ENCODE data around the gene SMIM35. TPM values are rescaled to one million over a fixed set of nuclear protein-coding genes. Genes with fewer than 3 reads are reported as not detected.

The SMIM35 gene
- total RNA-seq: 0.05 TPM
- 0.09 TPM for polyA plus RNA-seq
- long read RNA-seq, donor 1: 0 reads
- long read RNA-seq, donor 2: 0 reads
- long read RNA-seq, donor 3: 0 reads
- long read RNA-seq, donor 4: 0 reads
- long read RNA-seq, donor 5: 0 reads
- long read RNA-seq, donor 6: 0 reads
- long read RNA-seq, donor 7: 0 reads
- long read RNA-seq, donor 8: 0 reads
- long read RNA-seq, donor 9: 0 reads
- long read RNA-seq, donor 10: 0 reads

- Histone ChIP-seq H3K4me3 (ENCODE audit: low read length in 2 of 2) (no peak within 1 kb of the TSS), H3K9me3 (ENCODE audit: control insufficient read depth in 2 of 2, insufficient read depth in 1 of 2, low read length in 1 of 2) (peaks cover 2 to 11% of the 10 kb centered on the region in 2 donors), H3K36me3 (ENCODE audit: control insufficient read depth in 2 of 2, insufficient read depth in 2 of 2, low read length in 1 of 2) (no peaks in the 10 kb centered on the region), H3K4me1 (ENCODE audit: control insufficient read depth in 2 of 2, insufficient read depth in 2 of 2, low read length in 2 of 2) (no peaks in the 10 kb centered on the region), H3K27ac (ENCODE audit: low read depth in 1 of 2, low read length in 1 of 2) (no peak within 1 kb of the TSS), H3K27me3 (ENCODE audit: control insufficient read depth in 2 of 2, insufficient read depth in 1 of 2, low read length in 1 of 2) (no peaks in the 10 kb centered on the region)
- 90% methylated on average over 5 of the region's 5 CpGs for WGBS
- DNase-seq (ENCODE audit: low read depth in 6 of 9, low spot score in 9 of 9): no peak
Observed at GRCh38 chr11:118086913-118087768, at the start of gene SMIM35. Gene SMIM35 (minus strand): TSS chr11:118086963. CDS start chr11:118086757, 206 bp downstream.

- Histone ChIP-seq H3K4me1 (ENCODE audit: control insufficient read depth in 2 of 2, insufficient read depth in 2 of 2, low read length in 2 of 2) (no peaks in the 10 kb centered on the region), H3K4me3 (ENCODE audit: low read length in 2 of 2) (no peak overlapping the region), H3K9me3 (ENCODE audit: control insufficient read depth in 2 of 2, insufficient read depth in 1 of 2, low read length in 1 of 2) (no peaks in the 10 kb centered on the region), H3K36me3 (ENCODE audit: control insufficient read depth in 2 of 2, insufficient read depth in 2 of 2, low read length in 1 of 2) (no peaks in the 10 kb centered on the region), H3K27ac (ENCODE audit: low read depth in 1 of 2, low read length in 1 of 2) (no peak overlapping the region), H3K27me3 (ENCODE audit: control insufficient read depth in 2 of 2, insufficient read depth in 1 of 2, low read length in 1 of 2) (peaks cover 0 to 36% of the 10 kb centered on the region in 2 donors)
- no peak for DNase-seq (ENCODE audit: low read depth in 6 of 9, low spot score in 9 of 9)
- 95% methylated on average over 2 of the region's 2 CpGs for WGBS
Observed at GRCh38 chr11:118136341-118136740, 49.6 kb upstream of the SMIM35 start.

GRCh38 chr11:118135796-118136165, 49.0 kb upstream of the SMIM35 start:
- Histone ChIP-seq H3K36me3 (ENCODE audit: control insufficient read depth in 2 of 2, insufficient read depth in 2 of 2, low read length in 1 of 2) (no peaks in the 10 kb centered on the region), H3K27me3 (ENCODE audit: control insufficient read depth in 2 of 2, insufficient read depth in 1 of 2, low read length in 1 of 2) (peaks cover 0 to 30% of the 10 kb centered on the region in 2 donors), H3K27ac (ENCODE audit: low read depth in 1 of 2, low read length in 1 of 2) (no peak overlapping the region), H3K9me3 (ENCODE audit: control insufficient read depth in 2 of 2, insufficient read depth in 1 of 2, low read length in 1 of 2) (no peaks in the 10 kb centered on the region), H3K4me3 (ENCODE audit: low read length in 2 of 2) (no peak overlapping the region), H3K4me1 (ENCODE audit: control insufficient read depth in 2 of 2, insufficient read depth in 2 of 2, low read length in 2 of 2) (no peaks in the 10 kb centered on the region)
- no peak for DNase-seq (ENCODE audit: low read depth in 6 of 9, low spot score in 9 of 9)
- WGBS: 93% methylated on average over 4 of the region's 5 CpGs

GRCh38 chr11:118135051-118135795, 48.5 kb upstream of the SMIM35 start:
- H3K9me3 ChIP-seq (ENCODE audit: control insufficient read depth in 2 of 2, insufficient read depth in 1 of 2, low read length in 1 of 2): no peaks in the 10 kb centered on the region
- H3K27ac ChIP-seq (ENCODE audit: low read depth in 1 of 2, low read length in 1 of 2): no peak overlapping the region
- no peak overlapping the region for H3K4me3 ChIP-seq (ENCODE audit: low read length in 2 of 2)
- peaks cover 0 to 27% of the 10 kb centered on the region in 2 donors for H3K27me3 ChIP-seq (ENCODE audit: control insufficient read depth in 2 of 2, insufficient read depth in 1 of 2, low read length in 1 of 2)
- no peak for DNase-seq (ENCODE audit: low read depth in 6 of 9, low spot score in 9 of 9)
- 85% methylated on average over 7 of the region's 7 CpGs for WGBS
- no peaks in the 10 kb centered on the region for H3K4me1 ChIP-seq (ENCODE audit: control insufficient read depth in 2 of 2, insufficient read depth in 2 of 2, low read length in 2 of 2)
- no peaks in the 10 kb centered on the region for H3K36me3 ChIP-seq (ENCODE audit: control insufficient read depth in 2 of 2, insufficient read depth in 2 of 2, low read length in 1 of 2)

- no peak overlapping the region for H3K4me3 ChIP-seq (ENCODE audit: low read length in 2 of 2)
- H3K4me1 ChIP-seq (ENCODE audit: control insufficient read depth in 2 of 2, insufficient read depth in 2 of 2, low read length in 2 of 2): no peaks in the 10 kb centered on the region
- WGBS: 98% methylated on average over 10 of the region's 10 CpGs
- no peak overlapping the region for H3K27ac ChIP-seq (ENCODE audit: low read depth in 1 of 2, low read length in 1 of 2)
- peaks cover 0 to 20% of the 10 kb centered on the region in 2 donors for H3K27me3 ChIP-seq (ENCODE audit: control insufficient read depth in 2 of 2, insufficient read depth in 1 of 2, low read length in 1 of 2)
- H3K36me3 ChIP-seq (ENCODE audit: control insufficient read depth in 2 of 2, insufficient read depth in 2 of 2, low read length in 1 of 2): no peaks in the 10 kb centered on the region
- no peaks in the 10 kb centered on the region for H3K9me3 ChIP-seq (ENCODE audit: control insufficient read depth in 2 of 2, insufficient read depth in 1 of 2, low read length in 1 of 2)
- DNase-seq (ENCODE audit: low read depth in 6 of 9, low spot score in 9 of 9): no peak
Observed at GRCh38 chr11:118133816-118134215, 47.1 kb upstream of the SMIM35 start.

- Histone ChIP-seq H3K36me3 (ENCODE audit: control insufficient read depth in 2 of 2, insufficient read depth in 2 of 2, low read length in 1 of 2) (no peaks in the 10 kb centered on the region), H3K27me3 (ENCODE audit: control insufficient read depth in 2 of 2, insufficient read depth in 1 of 2, low read length in 1 of 2) (peaks cover 0 to 17% of the 10 kb centered on the region in 2 donors), H3K4me1 (ENCODE audit: control insufficient read depth in 2 of 2, insufficient read depth in 2 of 2, low read length in 2 of 2) (no peaks in the 10 kb centered on the region), H3K9me3 (ENCODE audit: control insufficient read depth in 2 of 2, insufficient read depth in 1 of 2, low read length in 1 of 2) (no peaks in the 10 kb centered on the region), H3K4me3 (ENCODE audit: low read length in 2 of 2) (no peak overlapping the region), H3K27ac (ENCODE audit: low read depth in 1 of 2, low read length in 1 of 2) (no peak overlapping the region)
- DNase-seq (ENCODE audit: low read depth in 6 of 9, low spot score in 9 of 9): no peak
- 89% methylated on average over 15 of the region's 15 CpGs for WGBS
Observed at GRCh38 chr11:118132385-118133151, 45.8 kb upstream of the SMIM35 start.

- H3K36me3 ChIP-seq (ENCODE audit: control insufficient read depth in 2 of 2, insufficient read depth in 2 of 2, low read length in 1 of 2): no peaks in the 10 kb centered on the region
- no peaks in the 10 kb centered on the region for H3K4me1 ChIP-seq (ENCODE audit: control insufficient read depth in 2 of 2, insufficient read depth in 2 of 2, low read length in 2 of 2)
- DNase-seq (ENCODE audit: low read depth in 6 of 9, low spot score in 9 of 9): no peak
- peaks cover 0 to 3% of the 10 kb centered on the region in 2 donors for H3K27me3 ChIP-seq (ENCODE audit: control insufficient read depth in 2 of 2, insufficient read depth in 1 of 2, low read length in 1 of 2)
- H3K9me3 ChIP-seq (ENCODE audit: control insufficient read depth in 2 of 2, insufficient read depth in 1 of 2, low read length in 1 of 2): no peaks in the 10 kb centered on the region
- H3K4me3 ChIP-seq (ENCODE audit: low read length in 2 of 2): no peak overlapping the region
- 91% methylated on average over 6 of the region's 6 CpGs for WGBS
- no peak overlapping the region for H3K27ac ChIP-seq (ENCODE audit: low read depth in 1 of 2, low read length in 1 of 2)
Observed at GRCh38 chr11:118129471-118130172, 42.9 kb upstream of the SMIM35 start.

GRCh38 chr11:118128721-118129470, 42.1 kb upstream of the SMIM35 start:
- Histone ChIP-seq H3K9me3 (ENCODE audit: control insufficient read depth in 2 of 2, insufficient read depth in 1 of 2, low read length in 1 of 2) (no peaks in the 10 kb centered on the region), H3K4me1 (ENCODE audit: control insufficient read depth in 2 of 2, insufficient read depth in 2 of 2, low read length in 2 of 2) (no peaks in the 10 kb centered on the region), H3K27me3 (ENCODE audit: control insufficient read depth in 2 of 2, insufficient read depth in 1 of 2, low read length in 1 of 2) (peaks cover 0 to 3% of the 10 kb centered on the region in 2 donors), H3K36me3 (ENCODE audit: control insufficient read depth in 2 of 2, insufficient read depth in 2 of 2, low read length in 1 of 2) (no peaks in the 10 kb centered on the region), H3K4me3 (ENCODE audit: low read length in 2 of 2) (no peak overlapping the region), H3K27ac (ENCODE audit: low read depth in 1 of 2, low read length in 1 of 2) (no peak overlapping the region)
- DNase-seq (ENCODE audit: low read depth in 6 of 9, low spot score in 9 of 9): no peak
- 79% methylated on average over 11 of the region's 11 CpGs for WGBS
